HepG2 (cell line): ENCODE results near the gene C11orf68. TPM values are rescaled to one million over a fixed set of nuclear protein-coding genes. Genes with fewer than 3 reads are reported as not detected.

Experiments
- BHLHE40 ChIP-seq: IDR thresholded peaks from 2 replicates; pipeline ENCODE4 v1.6.1; 2011; ENCODE audit warnings: low read length, improper control_type of control experiment
- BRCA1 ChIP-seq: sonication (generic); formaldehyde crosslinking; IDR thresholded peaks from 2 replicates; pipeline ENCODE4 v1.4.0; 2020; ENCODE audit warnings: missing genetic modification reagents
- CEBPG ChIP-seq: IDR thresholded peaks from 2 replicates; pipeline ENCODE4 v1.6.1; 2016
- DPF2 ChIP-seq: sonication (generic); formaldehyde crosslinking; IDR thresholded peaks from 2 replicates; pipeline ENCODE4 v1.4.0; 2020; ENCODE audit warnings: mild to moderate bottlenecking, low read depth, missing genetic modification reagents, borderline replicate concordance
- EHMT2 ChIP-seq: fragments of 200-600 bp; sonication (generic); IDR thresholded peaks from 2 replicates; pipeline ENCODE4 v1.7.0; 2017; ENCODE audit warnings: antibody characterized with exemption, low read depth, low read length, borderline replicate concordance
- ETV5 ChIP-seq: IDR thresholded peaks from 2 replicates; pipeline ENCODE4 v1.6.1; 2018; ENCODE audit warnings: missing biosample characterization, missing genetic modification reagents, inconsistent platforms, borderline replicate concordance
- HIVEP1 ChIP-seq: sonication (generic); formaldehyde crosslinking; IDR thresholded peaks from 2 replicates; pipeline ENCODE4 v1.4.0; 2020; ENCODE audit warnings: mild to moderate bottlenecking, missing genetic modification reagents
- NFIC ChIP-seq: IDR thresholded peaks from 2 replicates; pipeline ENCODE4 v1.6.1; 2012; ENCODE audit warnings: mild to moderate bottlenecking, low read length, inconsistent platforms
- PRPF4 ChIP-seq: fragments of 200-400 bp; formaldehyde crosslinking; IDR thresholded peaks from 2 replicates; pipeline ENCODE4 v1.6.1; 2016; ENCODE audit warnings: low read length, low read depth; ENCODE audit not compliant: poor library complexity, severe bottlenecking
- RBAK ChIP-seq: sonication (generic); formaldehyde crosslinking; IDR thresholded peaks from 2 replicates; pipeline ENCODE4 v1.5.1; 2020; ENCODE audit warnings: mild to moderate bottlenecking, missing genetic modification reagents
- RORA ChIP-seq: sonication (generic); formaldehyde crosslinking; IDR thresholded peaks from 2 replicates; pipeline ENCODE4 v1.5.0; 2020; ENCODE audit warnings: mild to moderate bottlenecking, missing genetic modification reagents, moderate library complexity
- SALL2 ChIP-seq: sonication (generic); formaldehyde crosslinking; IDR thresholded peaks from 2 replicates; pipeline ENCODE4 v1.8.1; 2023; ENCODE audit warnings: mild to moderate bottlenecking, missing genetic modification reagents, inconsistent platforms
- TMF1 ChIP-seq: sonication (generic); formaldehyde crosslinking; IDR thresholded peaks from 2 replicates; pipeline ENCODE4 v1.8.1; 2022; ENCODE audit warnings: low read depth, missing genetic modification reagents
- ZBTB3 ChIP-seq: sonication (generic); formaldehyde crosslinking; IDR thresholded peaks from 2 replicates; pipeline ENCODE4 v1.4.0; 2020; ENCODE audit warnings: low read depth, mild to moderate bottlenecking, moderate library complexity, missing genetic modification reagents, borderline replicate concordance
- ZIK1 ChIP-seq: sonication (generic); formaldehyde crosslinking; IDR thresholded peaks from 2 replicates; pipeline ENCODE4 v1.5.0; 2020; ENCODE audit warnings: mild to moderate bottlenecking, low read depth, missing genetic modification reagents, borderline replicate concordance
- ZNF292 ChIP-seq: sonication (generic); formaldehyde crosslinking; IDR thresholded peaks from 2 replicates; pipeline ENCODE4 v1.8.1; 2022; ENCODE audit warnings: mild to moderate bottlenecking, low read depth, missing genetic modification reagents, borderline replicate concordance
- ZNF317 ChIP-seq: sonication (generic); formaldehyde crosslinking; IDR thresholded peaks from 2 replicates; pipeline ENCODE4 v1.5.0; 2020; ENCODE audit warnings: mild to moderate bottlenecking, missing genetic modification reagents
- ZNF772 ChIP-seq: sonication (generic); formaldehyde crosslinking; IDR thresholded peaks from 2 replicates; pipeline ENCODE4 v1.5.0; 2020; ENCODE audit warnings: mild to moderate bottlenecking, missing genetic modification reagents
- ZNF777 ChIP-seq: sonication (generic); formaldehyde crosslinking; IDR thresholded peaks from 2 replicates; pipeline ENCODE4 v1.4.0; 2020; ENCODE audit warnings: missing genetic modification reagents
- polyA plus RNA-seq, 8 experiments: library from polyadenylated mRNA; depleted of rRNA in 3 of 8; stranded (reverse) in 7 of 8; unstranded in 1 of 8; fragments of >200 nt; fragmentation: Illumina TruSeq in 4 of 8; extraction: Trizol in 4 of 8; gene quantifications; 2 replicates each; pipeline versions ENCODE4 v1.2.1 to v1.2.3, GENCODE V29; 2011 to 2016; ENCODE audit warnings: low read depth in 4 of 8, missing spikeins in 1 of 8, mixed read lengths in 1 of 8; ENCODE audit not compliant: insufficient read depth in 1 of 8
- total RNA-seq, 5 experiments: library from RNA; depleted of rRNA; stranded (reverse); fragments of >200 nt; fragmentation: Illumina TruSeq; extraction: Trizol; gene quantifications; 2 replicates each; pipeline ENCODE4 v1.2.3, GENCODE V29; 2016; ENCODE audit warnings: low read depth in 1 of 5
- TF ChIP-seq, protein P1 (sequence below): sonication (generic); formaldehyde crosslinking; IDR thresholded peaks from 2 replicates; pipeline ENCODE4 v1.8.1; 2022; ENCODE audit warnings: low read depth, mild to moderate bottlenecking, missing genetic modification reagents
- TF ChIP-seq, protein P2 (sequence below): sonication (generic); formaldehyde crosslinking; IDR thresholded peaks from 2 replicates; pipeline ENCODE4 v1.4.0; 2020; ENCODE audit warnings: missing genetic modification reagents, borderline replicate concordance
- TF ChIP-seq, protein P3 (sequence below): sonication (generic); formaldehyde crosslinking; IDR thresholded peaks from 2 replicates; pipeline ENCODE4 v1.8.1; 2023; ENCODE audit warnings: mild to moderate bottlenecking, missing genetic modification reagents, borderline replicate concordance
- TF ChIP-seq, protein P4 (sequence below): IDR thresholded peaks from 2 replicates; pipeline ENCODE4 v1.6.1; 2016; ENCODE audit warnings: control low read depth

The C11orf68 gene
- total and polyA plus RNA-seq, 2 of the 13 experiments (the other 11 are each of a cell fraction or from before 2014, with no cell fraction given), result 8.4 to 28.3 TPM

DNA sequence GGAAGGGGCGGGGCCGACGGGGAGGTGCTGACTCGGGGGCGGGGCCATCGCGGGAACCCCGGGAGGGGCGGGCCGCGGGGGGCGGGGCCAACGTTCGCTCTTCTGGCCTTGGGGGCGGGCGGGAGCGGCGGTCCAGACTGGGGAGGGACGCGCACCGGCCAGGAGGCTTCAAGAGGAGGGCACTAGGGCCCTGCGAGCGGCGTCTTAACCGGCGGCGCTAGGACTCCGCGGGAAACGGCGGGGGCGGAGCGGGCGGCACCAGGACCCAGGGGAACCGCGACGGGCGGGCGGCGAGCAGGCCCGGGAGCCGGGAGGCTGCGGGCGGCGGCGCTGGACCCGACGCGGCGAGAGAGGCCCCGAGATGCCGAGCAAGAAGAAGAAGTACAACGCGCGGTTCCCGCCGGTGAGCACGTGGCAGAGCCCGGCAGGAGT lies 295 bp upstream of the C11orf68 start, which contains the start of gene DRAP1 (continued):
- 0 out of 2 replicates have a peak, but pooled peaks have one; percentile 38 for TF ChIP-seq CEBPG (CRISPR knock-in tag)
- TF ChIP-seq BHLHE40, result peak; percentile 47; the same call in 1 of the 2 replicates
- peak; percentile 90; the same call in 1 of the 2 replicates for TF ChIP-seq HIVEP1 (CRISPR knock-in tag)
- TF ChIP-seq ZNF317, result no peak
- TF ChIP-seq EHMT2, result no peak
- TF ChIP-seq, protein P1, sequence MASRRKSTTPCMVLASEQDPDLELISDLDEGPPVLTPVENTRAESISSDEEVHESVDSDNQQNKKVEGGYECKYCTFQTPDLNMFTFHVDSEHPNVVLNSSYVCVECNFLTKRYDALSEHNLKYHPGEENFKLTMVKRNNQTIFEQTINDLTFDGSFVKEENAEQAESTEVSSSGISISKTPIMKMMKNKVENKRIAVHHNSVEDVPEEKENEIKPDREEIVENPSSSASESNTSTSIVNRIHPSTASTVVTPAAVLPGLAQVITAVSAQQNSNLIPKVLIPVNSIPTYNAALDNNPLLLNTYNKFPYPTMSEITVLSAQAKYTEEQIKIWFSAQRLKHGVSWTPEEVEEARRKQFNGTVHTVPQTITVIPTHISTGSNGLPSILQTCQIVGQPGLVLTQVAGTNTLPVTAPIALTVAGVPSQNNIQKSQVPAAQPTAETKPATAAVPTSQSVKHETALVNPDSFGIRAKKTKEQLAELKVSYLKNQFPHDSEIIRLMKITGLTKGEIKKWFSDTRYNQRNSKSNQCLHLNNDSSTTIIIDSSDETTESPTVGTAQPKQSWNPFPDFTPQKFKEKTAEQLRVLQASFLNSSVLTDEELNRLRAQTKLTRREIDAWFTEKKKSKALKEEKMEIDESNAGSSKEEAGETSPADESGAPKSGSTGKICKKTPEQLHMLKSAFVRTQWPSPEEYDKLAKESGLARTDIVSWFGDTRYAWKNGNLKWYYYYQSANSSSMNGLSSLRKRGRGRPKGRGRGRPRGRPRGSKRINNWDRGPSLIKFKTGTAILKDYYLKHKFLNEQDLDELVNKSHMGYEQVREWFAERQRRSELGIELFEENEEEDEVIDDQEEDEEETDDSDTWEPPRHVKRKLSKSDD (CRISPR knock-in tag), result no peak
- TF ChIP-seq NFIC, result no peak
- no peak for TF ChIP-seq RORA (CRISPR knock-in tag)
- TF ChIP-seq, protein P2, sequence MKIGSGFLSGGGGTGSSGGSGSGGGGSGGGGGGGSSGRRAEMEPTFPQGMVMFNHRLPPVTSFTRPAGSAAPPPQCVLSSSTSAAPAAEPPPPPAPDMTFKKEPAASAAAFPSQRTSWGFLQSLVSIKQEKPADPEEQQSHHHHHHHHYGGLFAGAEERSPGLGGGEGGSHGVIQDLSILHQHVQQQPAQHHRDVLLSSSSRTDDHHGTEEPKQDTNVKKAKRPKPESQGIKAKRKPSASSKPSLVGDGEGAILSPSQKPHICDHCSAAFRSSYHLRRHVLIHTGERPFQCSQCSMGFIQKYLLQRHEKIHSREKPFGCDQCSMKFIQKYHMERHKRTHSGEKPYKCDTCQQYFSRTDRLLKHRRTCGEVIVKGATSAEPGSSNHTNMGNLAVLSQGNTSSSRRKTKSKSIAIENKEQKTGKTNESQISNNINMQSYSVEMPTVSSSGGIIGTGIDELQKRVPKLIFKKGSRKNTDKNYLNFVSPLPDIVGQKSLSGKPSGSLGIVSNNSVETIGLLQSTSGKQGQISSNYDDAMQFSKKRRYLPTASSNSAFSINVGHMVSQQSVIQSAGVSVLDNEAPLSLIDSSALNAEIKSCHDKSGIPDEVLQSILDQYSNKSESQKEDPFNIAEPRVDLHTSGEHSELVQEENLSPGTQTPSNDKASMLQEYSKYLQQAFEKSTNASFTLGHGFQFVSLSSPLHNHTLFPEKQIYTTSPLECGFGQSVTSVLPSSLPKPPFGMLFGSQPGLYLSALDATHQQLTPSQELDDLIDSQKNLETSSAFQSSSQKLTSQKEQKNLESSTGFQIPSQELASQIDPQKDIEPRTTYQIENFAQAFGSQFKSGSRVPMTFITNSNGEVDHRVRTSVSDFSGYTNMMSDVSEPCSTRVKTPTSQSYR, result no peak; the same call in 1 of the 2 replicates
- no peak for TF ChIP-seq PRPF4
- TF ChIP-seq ZBTB3 (CRISPR knock-in tag), result peak; percentile 49; the same call in 1 of the 2 replicates
- TF ChIP-seq, protein P3, sequence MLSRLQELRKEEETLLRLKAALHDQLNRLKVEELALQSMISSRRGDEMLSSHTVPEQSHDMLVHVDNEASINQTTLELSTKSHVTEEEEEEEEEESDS (CRISPR knock-in tag), result no peak
- peak; percentile 90 for TF ChIP-seq ZNF777 (CRISPR knock-in tag)
- peak; percentile 92; the same call in 1 of the 2 replicates for TF ChIP-seq ZNF772 (CRISPR knock-in tag)
- peak; percentile 74; the same call in 1 of the 2 replicates for TF ChIP-seq ZIK1 (CRISPR knock-in tag)
- TF ChIP-seq, protein P4, sequence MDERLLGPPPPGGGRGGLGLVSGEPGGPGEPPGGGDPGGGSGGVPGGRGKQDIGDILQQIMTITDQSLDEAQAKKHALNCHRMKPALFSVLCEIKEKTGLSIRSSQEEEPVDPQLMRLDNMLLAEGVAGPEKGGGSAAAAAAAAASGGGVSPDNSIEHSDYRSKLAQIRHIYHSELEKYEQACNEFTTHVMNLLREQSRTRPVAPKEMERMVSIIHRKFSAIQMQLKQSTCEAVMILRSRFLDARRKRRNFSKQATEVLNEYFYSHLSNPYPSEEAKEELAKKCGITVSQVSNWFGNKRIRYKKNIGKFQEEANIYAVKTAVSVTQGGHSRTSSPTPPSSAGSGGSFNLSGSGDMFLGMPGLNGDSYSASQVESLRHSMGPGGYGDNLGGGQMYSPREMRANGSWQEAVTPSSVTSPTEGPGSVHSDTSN (CRISPR knock-in tag), result no peak
- TF ChIP-seq TMF1, result peak; percentile 42; the same call in 1 of the 2 replicates
- TF ChIP-seq BRCA1 (CRISPR knock-in tag), result 0 out of 2 replicates have a peak, but pooled peaks have one; percentile 37
- peak; percentile 74 for TF ChIP-seq ETV5 (CRISPR knock-in tag)
- TF ChIP-seq SALL2 (CRISPR knock-in tag), result peak; percentile 89
- TF ChIP-seq RBAK (CRISPR knock-in tag), result no peak
- TF ChIP-seq ZNF292, result no peak
- no peak for TF ChIP-seq DPF2 (CRISPR knock-in tag)
